HFFc6 (cell line): ENCODE measurements around the gene TTLL5. TPM values are rescaled to one million over a fixed set of nuclear protein-coding genes. Genes with fewer than 3 reads are reported as not detected.

Experiments used
- DNase-seq: peaks from one replicate; pipeline ENCODE4 v3.0.0-alpha.2; 2018
- H3K27ac Mint-ChIP-seq: 2 replicates; pipeline ENCODE4 v1.8.0; 2020; ENCODE audit warnings: mild to moderate bottlenecking, mixed read lengths
- H3K27me3 Mint-ChIP-seq: 2 replicates; pipeline ENCODE4 v1.8.0; 2021; ENCODE audit warnings: mild to moderate bottlenecking, moderate library complexity, mixed read lengths; ENCODE audit not compliant: insufficient read depth
- H3K36me3 Mint-ChIP-seq: 2 replicates; pipeline ENCODE4 v1.8.0; 2021; ENCODE audit warnings: low read depth, mixed read lengths
- H3K4me1 Mint-ChIP-seq: 2 replicates; pipeline ENCODE4 v1.8.0; 2020; ENCODE audit warnings: low read depth, mixed read lengths
- H3K4me3 Mint-ChIP-seq: 2 replicates; pipeline ENCODE4 v1.8.0; 2020; ENCODE audit warnings: mild to moderate bottlenecking, moderate library complexity, mixed read lengths
- H3K9me3 Mint-ChIP-seq: 2 replicates; pipeline ENCODE4 v1.8.0; 2020; ENCODE audit warnings: mild to moderate bottlenecking, mixed read lengths
- total RNA-seq, 6 experiments: library from RNA; stranded (reverse); fragmentation: NEBNext Ultra II Directional; extraction: Animal tissue kit (Norgen Biotek cat#: 25700); gene quantifications; 2 replicates in 1 of 6; 3 replicates in 5 of 6; pipeline ENCODE4 v1.2.3, GENCODE V29; 2021
- TF ChIP-seq, protein P1 (sequence below): fragments of 200-600 bp; sonication (generic); IDR thresholded peaks from 2 replicates; pipeline ENCODE4 v1.5.0; 2021; ENCODE audit warnings: antibody characterized with exemption, mild to moderate bottlenecking

The TTLL5 gene
- total RNA-seq, 6 experiments from 2014 or later: 22.0 to 28.9 (median 25.0) TPM

DNA sequence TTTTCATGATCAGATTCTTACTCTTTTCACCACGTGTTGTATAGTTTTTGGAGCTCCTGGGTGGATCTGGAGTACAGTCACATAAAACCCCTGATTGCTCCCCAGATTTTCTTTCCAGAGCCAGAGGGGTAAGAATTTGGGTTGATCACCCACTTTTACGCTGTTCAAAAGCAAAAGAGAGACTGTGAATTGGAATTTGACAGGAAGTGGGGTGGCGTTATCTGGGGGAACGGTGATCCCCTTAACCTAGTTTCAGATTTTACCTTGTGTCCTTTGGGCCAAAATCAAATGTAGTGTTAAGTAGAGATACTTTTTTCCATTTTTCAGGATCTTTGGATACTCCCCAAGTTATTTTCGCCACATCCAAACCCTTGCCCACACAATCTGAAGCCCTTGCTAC, 245.2 kb downstream of the TTLL5 start:
- Mint-ChIP-seq H3K27me3 (peaks cover 4% of the 10 kb centered on the region), H3K4me1 (peaks cover 9% of the 10 kb centered on the region), H3K4me3 (no peak overlapping the region), H3K36me3 (no peaks in the 10 kb centered on the region), H3K9me3 (no peaks in the 10 kb centered on the region), H3K27ac (no peak overlapping the region)
- TF ChIP-seq, protein P1, sequence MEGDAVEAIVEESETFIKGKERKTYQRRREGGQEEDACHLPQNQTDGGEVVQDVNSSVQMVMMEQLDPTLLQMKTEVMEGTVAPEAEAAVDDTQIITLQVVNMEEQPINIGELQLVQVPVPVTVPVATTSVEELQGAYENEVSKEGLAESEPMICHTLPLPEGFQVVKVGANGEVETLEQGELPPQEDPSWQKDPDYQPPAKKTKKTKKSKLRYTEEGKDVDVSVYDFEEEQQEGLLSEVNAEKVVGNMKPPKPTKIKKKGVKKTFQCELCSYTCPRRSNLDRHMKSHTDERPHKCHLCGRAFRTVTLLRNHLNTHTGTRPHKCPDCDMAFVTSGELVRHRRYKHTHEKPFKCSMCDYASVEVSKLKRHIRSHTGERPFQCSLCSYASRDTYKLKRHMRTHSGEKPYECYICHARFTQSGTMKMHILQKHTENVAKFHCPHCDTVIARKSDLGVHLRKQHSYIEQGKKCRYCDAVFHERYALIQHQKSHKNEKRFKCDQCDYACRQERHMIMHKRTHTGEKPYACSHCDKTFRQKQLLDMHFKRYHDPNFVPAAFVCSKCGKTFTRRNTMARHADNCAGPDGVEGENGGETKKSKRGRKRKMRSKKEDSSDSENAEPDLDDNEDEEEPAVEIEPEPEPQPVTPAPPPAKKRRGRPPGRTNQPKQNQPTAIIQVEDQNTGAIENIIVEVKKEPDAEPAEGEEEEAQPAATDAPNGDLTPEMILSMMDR: no peak
- no peak for DNase-seq

DNA sequence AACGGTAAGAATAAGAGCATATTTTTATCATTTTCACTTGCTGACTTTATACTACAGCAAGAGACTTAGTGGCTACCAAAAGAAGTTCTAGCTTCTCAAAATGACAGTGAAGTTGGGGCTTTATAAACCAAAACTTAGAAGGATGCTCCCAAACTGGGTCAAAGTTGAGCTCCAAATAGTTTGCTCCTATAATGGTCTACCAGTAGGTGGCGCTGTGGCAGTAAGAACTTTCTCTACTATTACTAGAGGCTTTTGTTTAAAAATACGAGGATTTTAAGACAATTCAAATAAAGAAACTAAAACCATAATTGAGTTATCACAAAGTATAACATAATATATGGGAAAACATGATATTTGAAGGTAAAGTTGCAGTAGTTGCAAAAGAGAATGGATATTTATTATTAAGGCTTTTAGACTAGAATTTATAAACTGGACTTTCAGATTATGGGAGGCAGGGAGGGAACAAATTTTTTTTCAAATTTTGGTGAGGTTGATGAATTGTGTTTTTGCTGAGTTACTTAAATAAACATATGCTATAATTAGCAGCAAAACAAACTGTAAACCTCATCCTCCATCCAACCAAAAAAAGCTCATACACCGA, 245.7 kb downstream of the TTLL5 start:
- H3K4me1 Mint-ChIP-seq: peaks cover 9% of the 10 kb centered on the region
- TF ChIP-seq, protein P1: peak; percentile 99
- H3K36me3 Mint-ChIP-seq: no peaks in the 10 kb centered on the region
- DNase-seq: peak; percentile 55
- H3K4me3 Mint-ChIP-seq: no peak overlapping the region
- H3K27me3 Mint-ChIP-seq: peaks cover 4% of the 10 kb centered on the region
- H3K9me3 Mint-ChIP-seq: no peaks in the 10 kb centered on the region
- no peak overlapping the region for H3K27ac Mint-ChIP-seq

DNA sequence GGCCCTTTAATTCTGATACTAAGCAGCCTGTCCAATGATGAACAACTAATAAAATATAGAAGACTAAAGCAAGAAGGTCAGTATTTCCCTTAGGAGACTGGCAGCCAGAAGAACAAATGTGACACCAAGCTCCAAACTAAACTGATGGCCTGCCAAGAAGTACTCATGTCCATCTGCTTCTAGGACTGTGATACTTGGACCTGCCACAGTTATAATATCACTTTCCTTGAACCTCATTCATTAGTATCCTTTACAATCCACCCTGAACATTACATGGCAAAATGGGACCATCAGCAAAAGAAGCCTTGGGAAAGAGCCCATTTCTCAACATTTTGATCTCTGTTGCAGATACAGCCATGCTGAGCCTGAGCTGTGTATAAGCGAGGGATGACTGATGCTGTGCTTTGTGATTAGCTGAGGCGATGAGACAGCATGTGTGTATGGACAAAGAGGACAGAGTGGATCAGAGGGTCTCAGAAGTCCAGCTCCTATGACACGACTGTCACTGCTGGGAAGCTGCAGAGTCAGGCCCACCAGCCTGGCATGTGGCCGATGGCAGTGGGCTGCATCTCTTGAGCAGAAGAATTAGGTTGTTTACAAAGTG, 246.8 kb downstream of the TTLL5 start:
- H3K36me3 Mint-ChIP-seq: no peaks in the 10 kb centered on the region
- H3K4me1 Mint-ChIP-seq: peaks cover 9% of the 10 kb centered on the region
- no peak for DNase-seq
- TF ChIP-seq, protein P1: no peak
- H3K9me3 Mint-ChIP-seq: no peaks in the 10 kb centered on the region
- H3K27me3 Mint-ChIP-seq: peaks cover 1% of the 10 kb centered on the region
- H3K27ac Mint-ChIP-seq: no peak overlapping the region
- no peak overlapping the region for H3K4me3 Mint-ChIP-seq

DNA sequence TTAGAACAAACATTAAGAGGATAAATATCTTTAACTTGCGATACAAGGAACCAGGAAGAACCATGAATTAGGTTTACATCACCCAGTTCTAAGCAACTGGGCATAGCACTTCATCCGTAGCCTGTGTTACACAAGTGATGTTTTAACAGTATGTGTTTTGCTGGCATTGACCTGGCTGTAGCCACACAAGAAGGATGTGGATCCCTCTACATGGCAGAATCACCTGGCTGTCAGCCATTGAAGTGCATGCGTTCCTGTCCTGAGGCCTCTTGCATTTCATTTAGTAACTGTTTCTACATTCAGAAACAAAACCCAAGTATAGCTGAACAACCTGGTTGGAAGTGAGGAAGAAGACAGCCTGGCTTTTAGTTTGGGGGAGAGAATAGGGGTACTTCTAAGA, 248.6 kb downstream of the TTLL5 start:
- Mint-ChIP-seq H3K36me3 (no peaks in the 10 kb centered on the region), H3K4me1 (peaks cover 9% of the 10 kb centered on the region), H3K4me3 (no peak overlapping the region), H3K27ac (no peak overlapping the region), H3K27me3 (peaks cover 1% of the 10 kb centered on the region), H3K9me3 (no peaks in the 10 kb centered on the region)
- no peak for DNase-seq
- TF ChIP-seq, protein P1: no peak

DNA sequence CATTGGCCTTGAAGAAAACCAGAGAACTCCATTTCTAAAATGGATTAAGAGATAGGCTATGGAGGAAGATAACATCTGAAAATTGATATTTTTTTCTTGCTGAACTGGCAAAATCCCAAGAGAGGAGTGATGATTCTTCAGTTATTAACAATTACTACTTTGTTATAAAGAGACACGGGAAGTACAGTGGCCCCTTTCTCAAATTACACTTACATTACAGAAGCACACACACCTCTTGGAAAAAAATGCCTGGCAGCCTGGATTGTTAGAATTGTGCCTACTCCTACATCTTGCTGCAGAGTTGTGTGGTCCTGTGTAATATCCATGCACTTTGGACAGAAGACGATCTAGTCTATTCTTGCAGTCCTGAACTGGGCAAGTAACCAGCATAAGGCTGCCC, 249.0 kb downstream of the TTLL5 start:
- TF ChIP-seq, protein P1: no peak
- peaks cover 9% of the 10 kb centered on the region for H3K4me1 Mint-ChIP-seq

More for the DNA sequence above, 249.0 kb downstream of the TTLL5 start:
- Mint-ChIP-seq H3K4me3 (no peak overlapping the region), H3K36me3 (no peaks in the 10 kb centered on the region; the same call in 1 of the 2 replicates), H3K27ac (no peak overlapping the region), H3K9me3 (no peaks in the 10 kb centered on the region), H3K27me3 (peaks cover 1% of the 10 kb centered on the region)
- no peak for DNase-seq
